GM12864 (cell line): Measurements from ENCODE around the gene STK26.
"Not testable (repeated sequence)": the region's sequence is repeated elsewhere in the genome, so short reads cannot be mapped to it uniquely, and the experiment has no call there.

Experiments used
- DNase-seq: peaks from one replicate; pipeline ENCODE4 v3.0.0-alpha.2; 2011; ENCODE audit warnings: low read depth
- H3K4me3 ChIP-seq: 2 replicates; pipeline ENCODE4 v1.5.1; 2011; ENCODE audit warnings: mild to moderate bottlenecking, low read depth, low read length, control low read depth
- CTCF ChIP-seq: IDR thresholded peaks from 2 replicates; pipeline ENCODE4 v1.5.1; 2011; ENCODE audit warnings: low read depth, mild to moderate bottlenecking, moderate library complexity, low read length, control low read depth, inconsistent platforms; ENCODE audit errors: missing control alignments

STK26 gene

GRCh38 chrX:132045456-132045855 is 22.4 kb downstream of the STK26 start:
- no peak overlapping the region for H3K4me3 ChIP-seq
- DNase-seq = no peak
- TF ChIP-seq CTCF = no peak

- TF ChIP-seq CTCF = no peak
- no peak overlapping the region for H3K4me3 ChIP-seq
- no peak for DNase-seq
These were observed 23.4 kb downstream of the STK26 start for GRCh38 chrX:132046533-132046932.

- not testable (repeated sequence) for H3K4me3 ChIP-seq, DNase-seq
These were observed 28.7 kb downstream of the STK26 start for GRCh38 chrX:132051778-132052177.

GRCh38 chrX:132058050-132058449 is 34.9 kb downstream of the STK26 start:
- TF ChIP-seq CTCF = no peak
- H3K4me3 ChIP-seq = no peak overlapping the region
- DNase-seq = no peak

GRCh38 chrX:132058975-132059374 is 35.9 kb downstream of the STK26 start:
- TF ChIP-seq CTCF = no peak
- no peak for DNase-seq
- H3K4me3 ChIP-seq = no peak overlapping the region

GRCh38 chrX:132059973-132060540 is 37.0 kb downstream of the STK26 start:
- no peak overlapping the region for H3K4me3 ChIP-seq
- no peak for TF ChIP-seq CTCF
- DNase-seq = no peak

- H3K4me3 ChIP-seq = no peak overlapping the region
- no peak for DNase-seq
- no peak for TF ChIP-seq CTCF
These were observed 40.2 kb downstream of the STK26 start for GRCh38 chrX:132063334-132063733.
